Right lobe of liver (tissue), 6 donors: ENCODE data around the gene ABCG2. TPM values are rescaled to one million over a fixed set of nuclear protein-coding genes. Genes with fewer than 3 reads are reported as not detected.

Experiments
- ATAC-seq, 4 donors: fragments of 200-7000 bp; cut with Tn5 transposase; one replicate each; pipeline ENCODE4 v1.9.1; 2020; ENCODE audit warnings: mild to moderate bottlenecking in 4 of 4, moderate library complexity in 4 of 4
- DNase-seq, 3 donors: peaks; one replicate each; pipeline ENCODE4 v3.0.0-alpha.2; 2020
- H3K27ac ChIP-seq, 3 donors: fragments of 200-600 bp; one replicate each; pipeline ENCODE4 v1.8.0; 2022
- H3K27me3 ChIP-seq, 2 donors: fragments of 200-600 bp; one replicate each; pipeline ENCODE4 v1.8.0; 2022
- H3K36me3 ChIP-seq, 4 donors: fragments of 200-600 bp; sonication (generic) in 1 of 4; one replicate each; pipeline versions ENCODE4 v1.5.1 to v1.8.0; 2017 to 2022; ENCODE audit warnings: control low read depth in 1 of 4
- H3K4me1 ChIP-seq, 4 donors: fragments of 200-600 bp; sonication (generic) in 1 of 4; one replicate each; pipeline versions ENCODE4 v1.5.1 to v1.8.0; 2017 to 2022; ENCODE audit warnings: control low read depth in 1 of 4
- H3K4me3 ChIP-seq, 3 donors: fragments of 200-600 bp; one replicate each; pipeline ENCODE4 v1.8.0; 2022
- H3K9me3 ChIP-seq, 4 donors: fragments of 200-600 bp; sonication (generic) in 1 of 4; one replicate each; pipeline versions ENCODE4 v1.5.1 to v1.8.0; 2017 to 2022; ENCODE audit warnings: control low read depth in 1 of 4
- CTCF ChIP-seq, 4 donors: fragments of 200-600 bp in 3 of 4; fragments of 450-650 bp in 1 of 4; IDR thresholded peaks; one replicate each; pipeline versions ENCODE4 v1.5.1 to v1.8.0; 2016 to 2022; ENCODE audit warnings: antibody characterized with exemption in 4 of 4, mild to moderate bottlenecking in 2 of 4
- POLR2A ChIP-seq: fragments of 450-650 bp; IDR thresholded peaks from one replicate; pipeline ENCODE4 v1.6.1; 2017; ENCODE audit warnings: antibody characterized with exemption, mild to moderate bottlenecking
- WGBS: methylation state at CpG from one replicate; pipeline ENCODE4 v1.1.6; 2018; ENCODE audit warnings: low coverage, low lambda C conversion rate; ENCODE audit not compliant: insufficient coverage; ENCODE audit errors: missing lambda C conversion rate; 5-methylcytosine and 5-hydroxymethylcytosine counted together
- intact Hi-C, 2 donors: fragments of 100-400 bp; cut with DNase I; formaldehyde crosslinking; loops; one replicate each; pipeline versions ENCODE4 v1.11.2 to v1.14.1; 2022
- total RNA-seq, 6 experiments: library from RNA; depleted of rRNA in 2 of 6; stranded (reverse); fragments of >200 nt in 2 of 6; fragmentation: NEBNext Ultra II Directional in 3 of 6; extraction: Animal tissue kit (Norgen Biotek cat#: 25700) in 3 of 6; gene quantifications; one replicate each; pipeline versions ENCODE4 v1.1.0 to v1.2.4, GENCODE V29; 2016 to 2023
- donor health status: DM: no; HTN: yes; CAD: no.
- donor health status: DM: no; HTN: no; CAD: no.
- donor health status: DM: no; HTN: no; CAD: no.
- donor health status: DM: no; HTN: yes; CAD: no.
- donor health status: DM: no; HTN: yes; CAD: no.

Gene ABCG2
- total RNA-seq, 6 experiments from 2014 or later, result 6.4 to 11.4 (median 8.1) TPM

- Histone ChIP-seq H3K4me3 (no peak overlapping the region), H3K36me3 (no peaks in the 10 kb centered on the region), H3K9me3 (no peaks in the 10 kb centered on the region), H3K27ac (peak overlapping the region; percentile 8 to 73 (median 48)), H3K4me1 (peaks cover 0 to 43% (median 15%) of the 10 kb centered on the region in 4 donors), H3K27me3 (no peaks in the 10 kb centered on the region)
- no peak for TF ChIP-seq POLR2A
- no peak for TF ChIP-seq CTCF (IDR thresholded peaks at IDR 0.05)
- DNase-seq (no peak), ATAC-seq (peak in 1 of 4 donors; percentile 51)
- WGBS, result 60% methylated on average over 4 of the region's 4 CpGs
- intact Hi-C loops, result no loop called here
These were observed 53.4 kb downstream of the ABCG2 start for GRCh38 chr4:88104902-88105610.

GRCh38 chr4:88102026-88102425 is 56.4 kb downstream of the ABCG2 start:
- ATAC-seq (no peak), DNase-seq (no peak)
- no peak overlapping the region for H3K27ac ChIP-seq
- peaks cover 0 to 23% (median 7%) of the 10 kb centered on the region in 4 donors for H3K4me1 ChIP-seq
- no peaks in the 10 kb centered on the region for H3K9me3 ChIP-seq
- 81% methylated on average over 6 of the region's 7 CpGs for WGBS
- TF ChIP-seq POLR2A, result no peak
- intact Hi-C loops, result no loop called here
- no peak overlapping the region for H3K4me3 ChIP-seq
- no peaks in the 10 kb centered on the region for H3K36me3 ChIP-seq
- no peaks in the 10 kb centered on the region for H3K27me3 ChIP-seq

GRCh38 chr4:88101165-88101564 is 57.3 kb downstream of the ABCG2 start:
- peaks cover 0 to 14% (median 2%) of the 10 kb centered on the region in 4 donors for H3K4me1 ChIP-seq
- WGBS, result 71% methylated on average over 6 of the region's 6 CpGs
- DNase-seq, result no peak
- H3K4me3 ChIP-seq, result no peak overlapping the region
- TF ChIP-seq POLR2A, result no peak
- no peak for TF ChIP-seq CTCF (IDR thresholded peaks at IDR 0.05)
- no peaks in the 10 kb centered on the region for H3K27me3 ChIP-seq
- H3K27ac ChIP-seq, result no peak overlapping the region
- no peaks in the 10 kb centered on the region for H3K9me3 ChIP-seq
- H3K36me3 ChIP-seq, result no peaks in the 10 kb centered on the region
- ATAC-seq, result peak; percentile 33 to 55 (median 50)
- intact Hi-C loops, result no loop called here

GRCh38 chr4:88098993-88099752 is 59.3 kb downstream of the ABCG2 start:
- Histone ChIP-seq H3K4me3 (no peak overlapping the region), H3K36me3 (no peaks in the 10 kb centered on the region), H3K27ac (no peak overlapping the region), H3K9me3 (no peaks in the 10 kb centered on the region), H3K4me1 (peaks cover 0 to 2% (median 0%) of the 10 kb centered on the region in 4 donors), H3K27me3 (no peaks in the 10 kb centered on the region)
- intact Hi-C loops, result no loop called here
- ATAC-seq, result no peak
- no peak for DNase-seq
- TF ChIP-seq CTCF (IDR thresholded peaks at IDR 0.05) (no peak), POLR2A (no peak)
- 76% methylated on average over 3 of the region's 4 CpGs for WGBS

GRCh38 chr4:88097781-88098180 is 60.7 kb downstream of the ABCG2 start:
- H3K9me3 ChIP-seq, result no peaks in the 10 kb centered on the region
- intact Hi-C loops, result no loop called here
- no peak for TF ChIP-seq CTCF (IDR thresholded peaks at IDR 0.05)
- TF ChIP-seq POLR2A, result no peak
- peaks cover 0 to 16% (median 0%) of the 10 kb centered on the region in 4 donors for H3K4me1 ChIP-seq
- no peak overlapping the region for H3K4me3 ChIP-seq
- DNase-seq (no peak), ATAC-seq (no peak)
- WGBS, result 85% methylated on average over 3 of the region's 3 CpGs
- no peak overlapping the region for H3K27ac ChIP-seq
- no peaks in the 10 kb centered on the region for H3K27me3 ChIP-seq
- no peaks in the 10 kb centered on the region for H3K36me3 ChIP-seq
